ENCODE data around the gene LRP1B.

Gene LRP1B

DNA sequence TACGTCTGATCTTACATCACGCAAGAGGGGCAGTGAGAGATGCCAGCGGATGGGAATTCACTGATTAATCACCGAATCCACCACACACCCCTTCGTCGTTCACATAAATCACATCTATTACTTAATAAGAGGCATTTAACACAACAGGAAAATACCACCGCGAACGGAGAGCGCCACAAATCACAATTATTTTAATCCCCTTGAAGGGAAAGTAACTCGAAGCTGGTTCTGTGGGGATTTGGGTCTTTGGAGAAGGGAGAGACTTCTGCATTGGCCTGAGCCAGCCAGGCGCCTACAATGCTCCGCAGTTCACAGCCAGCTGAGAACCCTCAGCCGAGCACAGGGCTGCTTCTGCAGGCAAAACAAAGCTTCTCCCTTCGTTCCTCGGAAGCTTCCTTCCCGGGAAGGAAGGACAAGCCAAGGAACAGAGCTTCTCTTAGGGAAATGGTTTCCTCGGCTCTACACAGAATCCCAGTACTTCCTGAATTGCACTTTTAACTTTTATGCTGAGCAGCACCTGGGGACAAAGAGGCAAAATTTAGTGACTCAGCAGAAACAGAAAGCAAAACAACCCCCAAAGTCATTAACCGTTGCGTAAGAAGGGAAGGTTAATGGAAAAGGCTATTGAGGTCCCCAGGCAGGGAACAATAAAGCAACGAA is at the start of gene LRP1B:
TSS of gene LRP1B (minus strand) at position 7 of the 660 bp plus-strand sequence. CDS start 287 bp downstream, outside the sequence.
- DNase-seq = peak; percentile 35

DNA sequence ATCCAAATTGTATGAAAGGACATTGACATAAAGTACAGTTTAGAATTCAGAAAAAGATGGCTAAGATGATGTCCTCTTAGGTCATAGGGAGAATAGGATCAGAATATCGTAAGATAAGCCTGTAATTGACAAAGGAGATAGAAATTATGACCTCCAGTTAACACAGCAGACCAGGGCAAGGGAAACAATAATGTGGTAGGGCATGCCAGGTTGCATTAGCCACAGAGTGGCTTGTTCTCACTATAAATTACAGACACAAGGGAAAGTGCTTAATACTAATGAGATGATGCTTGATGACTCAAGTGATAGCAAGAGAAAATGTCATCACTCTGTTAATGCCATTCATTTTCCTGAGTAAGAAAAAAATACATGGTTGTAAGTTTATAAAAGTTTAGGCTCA is 48.9 kb upstream of the LRP1B start:
- no peak for DNase-seq

DNA sequence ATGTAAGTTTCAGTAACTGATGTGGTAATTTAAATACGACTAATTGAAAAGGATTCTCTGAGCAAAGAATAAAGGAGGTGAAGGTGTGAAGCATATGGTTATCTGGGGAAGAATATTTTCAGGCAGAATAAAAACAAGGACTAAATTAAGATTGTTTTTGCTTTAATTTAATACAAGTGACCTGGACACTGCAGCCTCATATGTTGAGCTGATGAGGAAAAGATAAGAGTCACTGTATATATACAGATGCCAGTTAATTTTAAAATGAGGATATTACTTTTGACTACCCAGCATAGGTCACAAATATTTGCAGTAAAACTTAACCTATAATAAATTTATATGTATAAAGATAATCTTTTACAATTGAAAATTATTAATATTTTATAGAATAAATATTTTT is 47.8 kb upstream of the LRP1B start:
- DNase-seq = no peak

GRCh38 chr2:142176941-142177340 is 46.1 kb upstream of the LRP1B start:
- no peak for DNase-seq

DNA sequence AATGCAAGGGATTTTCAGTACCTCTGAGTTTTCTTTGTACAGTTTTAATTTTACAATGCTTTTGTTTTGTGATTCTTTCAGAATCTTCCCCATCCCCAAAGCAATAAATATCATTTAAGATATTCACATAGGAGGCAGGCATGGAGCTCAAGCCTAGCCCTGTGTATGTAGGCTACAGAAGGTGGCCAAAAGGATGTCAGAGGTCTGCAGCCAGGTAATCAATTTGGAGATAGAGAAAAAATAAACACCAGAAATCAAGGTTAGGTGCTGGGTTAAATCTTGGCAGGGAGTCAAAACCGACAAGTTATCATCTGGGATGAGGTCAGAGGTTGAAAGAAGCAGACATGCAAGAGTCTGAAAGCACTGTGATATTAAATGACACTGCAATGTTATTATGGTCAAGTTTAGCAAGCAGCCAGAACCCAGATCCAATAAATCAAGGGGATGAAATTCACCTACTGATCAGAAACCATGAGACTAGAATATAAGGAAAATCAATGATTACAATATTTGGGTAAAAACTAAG is 45.1 kb upstream of the LRP1B start:
- peak; percentile 14 for DNase-seq

DNA sequence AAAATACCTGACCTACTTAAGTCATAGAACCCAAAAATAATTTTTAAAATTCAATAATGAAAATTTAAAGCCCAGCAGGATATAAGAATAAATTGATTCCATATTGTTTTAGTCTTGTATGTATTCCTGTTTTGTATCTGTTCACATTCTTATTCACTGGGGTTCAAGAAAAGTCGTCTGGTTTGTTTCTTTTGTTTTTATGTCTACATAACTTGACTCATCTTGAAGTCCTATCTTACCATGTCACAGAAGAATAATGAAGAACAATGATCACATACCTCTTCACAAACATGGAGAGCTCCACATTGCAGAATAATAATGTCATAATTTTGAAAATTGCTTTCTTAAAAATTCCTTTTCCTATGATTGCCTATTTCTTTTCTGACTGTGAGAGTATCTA is 43.4 kb upstream of the LRP1B start:
- no peak for DNase-seq

GRCh38 chr2:142170847-142171246 is 40.0 kb upstream of the LRP1B start:
- no peak for DNase-seq

DNA sequence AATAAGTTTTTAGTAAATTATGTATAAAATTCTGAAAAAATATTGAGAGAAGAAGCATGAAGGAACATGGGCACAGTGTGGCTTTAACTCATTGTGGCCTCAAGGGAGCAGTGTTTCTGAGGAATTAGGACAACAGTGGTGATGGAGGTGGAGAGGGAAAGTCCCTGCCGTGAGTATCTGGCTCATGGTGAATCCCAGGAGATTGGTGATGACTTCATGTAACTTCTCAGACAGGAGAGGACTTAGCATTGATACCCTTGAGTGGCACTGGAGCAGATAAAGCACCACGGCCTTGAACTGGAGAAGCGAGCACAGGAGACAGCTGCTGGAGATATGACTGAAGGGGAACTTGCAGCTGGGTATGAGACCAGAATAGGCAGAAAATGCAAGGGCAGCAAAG is 35.0 kb upstream of the LRP1B start:
- DNase-seq = peak; percentile 12

DNA sequence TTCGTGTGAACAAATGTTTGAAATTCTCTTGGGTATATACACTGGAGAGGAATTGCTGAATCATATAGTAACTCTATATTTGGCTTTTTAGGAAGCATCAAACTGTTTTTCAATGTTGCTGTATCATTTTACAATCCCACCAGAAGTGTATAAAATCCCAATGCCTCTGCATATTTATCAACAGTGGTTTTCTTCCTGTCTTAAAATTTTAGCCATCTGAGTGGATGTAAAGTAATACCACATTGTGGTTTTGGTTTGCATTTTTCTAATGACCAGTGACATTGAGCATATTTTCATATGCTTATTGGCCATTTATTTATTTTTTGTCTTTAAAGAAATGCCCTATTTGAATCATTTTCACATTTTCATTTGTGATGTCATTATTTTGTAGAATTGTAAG is 22.8 kb upstream of the LRP1B start:
- no peak for DNase-seq

DNA sequence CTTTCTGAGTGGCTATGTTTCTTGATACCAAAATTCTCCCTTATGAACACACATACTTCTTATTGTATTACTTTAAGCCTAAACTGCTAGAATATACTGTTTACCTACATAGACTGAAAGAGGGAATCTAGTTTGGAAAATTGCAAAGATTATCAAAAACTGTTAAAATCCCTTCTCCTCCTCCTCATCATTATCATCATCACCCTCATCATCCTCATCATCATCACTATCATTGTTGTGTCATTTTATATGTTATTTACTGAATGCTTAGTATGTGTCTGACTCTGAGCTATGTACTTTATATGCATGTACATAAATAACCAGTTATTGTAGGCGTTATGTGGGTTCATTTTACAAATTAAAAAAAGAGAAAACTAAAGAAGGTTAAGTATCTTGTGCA is 19.6 kb upstream of the LRP1B start:
- no peak for DNase-seq

DNA sequence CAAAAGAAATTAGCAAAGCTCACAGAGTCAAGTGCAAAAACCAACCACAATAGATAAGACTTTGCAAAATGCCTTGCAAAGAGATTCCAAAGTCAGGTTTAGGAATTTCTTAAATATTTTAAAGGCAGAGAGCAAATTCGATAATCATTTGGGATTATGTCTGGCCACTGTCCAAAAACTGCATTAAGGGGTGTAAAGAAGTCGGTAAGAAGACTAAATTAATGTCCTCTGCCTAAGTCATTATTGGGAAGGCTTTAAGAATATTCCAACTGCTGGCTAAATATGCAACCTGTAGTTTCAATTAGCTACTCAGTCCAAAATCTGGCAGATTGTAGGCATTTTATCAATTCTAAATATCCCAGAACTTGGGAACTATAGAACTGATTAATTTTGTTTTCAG is 13.7 kb upstream of the LRP1B start:
- no peak for DNase-seq

- DNase-seq = no peak
Measured at GRCh38 chr2:142142595-142142994, 11.8 kb upstream of the LRP1B start.

DNA sequence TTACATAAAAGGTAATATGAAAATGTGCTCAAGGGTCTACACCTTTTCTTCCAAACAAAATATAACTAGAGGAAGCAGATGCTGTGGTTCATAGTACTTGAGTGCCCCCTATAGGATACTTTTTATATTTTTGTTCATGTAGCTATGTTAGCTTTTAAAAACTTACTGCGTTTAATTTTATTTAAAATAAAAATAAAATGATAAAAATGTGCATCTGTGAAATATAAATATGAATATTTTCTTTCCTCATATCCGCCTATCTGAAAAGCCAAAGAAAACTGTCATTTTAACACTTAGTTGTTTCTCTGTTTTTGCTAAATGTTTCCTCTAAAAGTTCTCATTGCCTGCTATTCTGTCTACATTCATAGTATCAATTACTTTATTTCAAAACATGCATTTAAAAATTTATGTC is 9.6 kb upstream of the LRP1B start:
- DNase-seq = peak; percentile 18

DNA sequence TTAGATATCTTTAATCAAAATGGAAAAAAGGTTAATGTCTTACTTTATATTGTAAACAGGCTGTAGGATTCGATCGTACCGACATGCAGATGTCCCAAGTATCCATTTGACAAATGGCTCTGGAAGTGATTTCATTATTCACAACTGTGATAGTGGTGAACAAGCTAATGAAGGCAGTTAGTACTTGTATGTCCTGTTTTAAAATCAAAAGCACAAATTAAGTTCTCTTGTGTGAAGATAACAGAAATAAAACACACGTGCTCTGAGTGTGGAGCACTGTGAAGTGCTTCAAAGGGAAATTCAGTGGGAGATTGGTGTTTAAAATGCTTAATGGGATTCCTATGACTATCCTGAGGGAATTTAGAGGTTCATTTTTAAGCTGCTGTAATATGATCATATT is 8.6 kb upstream of the LRP1B start:
- no peak for DNase-seq

GRCh38 chr2:142136571-142136970 is 5.8 kb upstream of the LRP1B start:
- DNase-seq = no peak

GRCh38 chr2:142134911-142135310 is 4.1 kb upstream of the LRP1B start:
- DNase-seq = no peak

DNA sequence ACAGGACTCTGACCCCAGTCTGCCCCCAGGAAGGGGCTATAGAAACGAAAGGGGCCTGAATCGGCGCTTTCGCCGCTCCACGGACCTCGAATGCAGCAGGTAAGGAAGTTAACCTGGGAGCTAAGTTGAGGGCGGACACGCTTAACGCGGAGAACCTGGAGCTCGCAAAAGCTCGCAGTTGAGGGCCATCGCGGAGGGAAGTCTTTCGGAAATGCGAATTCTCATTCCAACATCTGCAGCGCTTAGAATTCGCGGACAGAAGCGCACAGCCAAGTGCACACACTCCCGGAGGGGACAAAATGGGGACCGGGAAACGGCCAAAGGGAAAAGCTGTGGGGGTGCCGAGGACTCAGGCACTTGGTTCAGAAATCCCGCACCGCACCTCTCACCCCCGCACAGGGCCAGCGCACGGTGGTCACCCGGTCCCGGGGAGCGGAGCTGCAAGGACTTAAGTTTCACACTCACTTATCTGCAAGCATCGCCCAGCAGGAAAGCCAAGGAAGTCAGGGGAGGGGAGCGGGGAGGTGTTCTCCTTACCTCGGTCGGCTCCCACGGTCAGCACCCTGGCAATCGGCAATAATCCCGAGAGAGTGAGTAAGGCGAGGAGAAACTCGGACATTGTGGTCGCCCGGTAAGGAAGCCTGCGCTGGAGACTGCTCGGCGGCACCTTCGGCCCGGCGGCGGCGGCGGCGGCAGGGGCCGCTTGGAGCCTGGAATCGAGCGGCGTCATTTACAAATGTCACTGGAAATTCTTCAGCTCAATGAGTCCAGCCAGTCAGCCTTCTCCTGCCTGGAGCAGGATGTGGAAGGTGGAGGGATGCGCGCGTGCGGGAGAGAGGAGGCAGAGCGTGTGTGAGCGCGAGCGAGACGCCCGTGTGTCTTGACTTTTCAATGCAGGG is 456 bp downstream of the LRP1B start:
- peak; percentile 41 for DNase-seq

DNA sequence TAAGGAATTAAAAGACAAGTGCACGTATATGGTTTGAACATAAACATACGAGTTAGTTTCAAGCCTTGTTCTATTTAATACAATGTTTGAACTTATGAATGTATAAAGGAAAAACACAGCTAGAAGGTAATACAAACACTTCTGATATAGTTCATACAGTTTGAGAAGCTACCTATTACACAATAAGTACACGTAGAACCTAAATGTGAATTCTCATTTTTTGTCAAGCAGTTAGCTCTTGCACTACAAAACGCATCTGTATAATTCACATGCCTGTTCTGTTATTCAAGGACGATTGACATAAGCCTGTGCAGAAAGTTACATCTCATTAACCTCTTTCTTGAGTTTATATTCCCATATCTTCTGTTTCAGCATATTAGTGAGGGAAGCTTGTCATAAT is 2.7 kb downstream of the LRP1B start:
- DNase-seq = no peak

DNA sequence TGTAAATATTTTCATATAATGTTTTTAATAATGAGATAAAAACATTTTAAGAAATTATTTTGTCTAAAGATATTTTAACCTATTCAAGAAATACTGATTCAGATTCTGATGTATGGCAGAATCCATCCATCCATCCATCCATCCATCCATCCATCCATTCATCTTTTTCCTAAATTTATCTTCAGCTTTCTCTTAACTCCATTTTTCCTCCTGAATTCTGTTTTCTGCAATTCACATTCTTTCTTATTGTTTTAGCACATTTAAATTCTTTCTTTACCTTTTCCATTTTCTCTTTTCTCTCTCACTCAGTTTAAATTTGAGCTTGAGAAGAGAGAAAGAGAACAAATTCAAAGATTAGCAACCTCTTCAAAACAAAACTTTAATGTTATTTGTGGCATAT is 3.6 kb downstream of the LRP1B start:
- no peak for DNase-seq

GRCh38 chr2:142124706-142125105 is 6.1 kb downstream of the LRP1B start:
- DNase-seq = no peak

GRCh38 chr2:142119347-142119746 is 11.5 kb downstream of the LRP1B start:
- DNase-seq = no peak

DNA sequence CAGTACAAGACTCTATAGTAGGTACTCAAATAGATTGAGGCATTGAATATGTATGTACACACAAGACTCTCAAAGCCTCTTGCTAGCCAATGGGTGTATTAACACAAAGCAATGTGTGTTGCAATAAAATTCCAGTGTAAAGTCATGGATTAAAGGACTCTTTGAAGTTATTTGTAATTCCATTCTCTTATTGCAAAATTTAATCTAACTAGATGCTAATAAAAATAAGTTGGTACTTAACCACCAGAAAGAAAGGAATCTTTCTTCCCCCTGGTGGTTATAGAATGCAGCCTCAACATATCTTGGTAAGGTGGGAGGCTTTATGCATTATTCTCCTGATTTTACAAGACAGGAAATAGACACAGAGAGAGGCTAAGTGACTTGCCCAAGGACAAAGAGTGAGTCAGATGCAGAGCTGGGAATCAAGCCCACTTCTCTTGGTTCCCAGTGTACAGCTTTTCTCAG is 18.0 kb downstream of the LRP1B start:
- DNase-seq = no peak

GRCh38 chr2:142104134-142104758 is 26.6 kb downstream of the LRP1B start:
- DNase-seq = no peak

DNA sequence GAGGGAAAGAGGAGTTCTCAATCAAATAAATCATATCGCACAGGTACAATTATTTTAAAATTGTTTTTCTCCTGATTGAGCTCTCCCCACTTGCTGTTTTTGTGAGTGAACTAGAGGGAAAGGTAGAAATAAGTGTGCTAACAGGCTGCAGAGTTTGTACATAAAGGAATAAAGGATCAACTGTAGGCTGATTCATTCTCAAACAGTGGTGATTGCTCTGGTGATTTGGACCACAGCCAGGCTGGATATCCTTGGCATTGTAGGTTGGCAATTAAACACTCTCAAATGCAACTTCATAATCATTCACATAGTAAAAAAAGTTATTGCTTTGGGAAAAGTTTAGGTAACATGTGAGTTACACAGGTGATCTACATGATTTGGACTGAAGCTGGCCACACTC is 29.8 kb downstream of the LRP1B start:
- DNase-seq = no peak
